Muscle layer of colon (tissue), 2 donors: ENCODE results near the gene STK17A.
"Not testable (repeated sequence)": the region's sequence is repeated elsewhere in the genome, so short reads cannot be mapped to it uniquely, and the experiment has no call there.

Source experiments
- H3K27ac ChIP-seq: one replicate; pipeline ENCODE4 v1.7.0; 2013; ENCODE audit warnings: low read depth, mild to moderate bottlenecking, low read length, moderate library complexity
- H3K27me3 ChIP-seq, 2 donors: one replicate each; pipeline ENCODE4 v1.7.0; 2013; ENCODE audit warnings: low read length in 2 of 2, mild to moderate bottlenecking in 2 of 2; ENCODE audit not compliant: insufficient read depth in 2 of 2, control insufficient read depth in 1 of 2
- H3K36me3 ChIP-seq: one replicate; pipeline ENCODE4 v1.7.0; 2013; ENCODE audit warnings: mild to moderate bottlenecking, low read length; ENCODE audit not compliant: insufficient read depth
- H3K4me1 ChIP-seq: one replicate; pipeline ENCODE4 v1.7.0; 2013; ENCODE audit warnings: mild to moderate bottlenecking, low read length; ENCODE audit not compliant: insufficient read depth
- H3K4me3 ChIP-seq, 2 donors: one replicate each; pipeline ENCODE4 v1.7.0; 2013; ENCODE audit warnings: low read length in 2 of 2, low read depth in 1 of 2, mild to moderate bottlenecking in 1 of 2, moderate library complexity in 1 of 2
- H3K9ac ChIP-seq: one replicate; pipeline ENCODE4 v1.7.0; 2013; ENCODE audit warnings: low read length
- H3K9me3 ChIP-seq: one replicate; pipeline ENCODE4 v1.7.0; 2013; ENCODE audit warnings: mild to moderate bottlenecking, low read length
- donor health status: abdominal sarcoma.
- donor health status: Adenocarcinoma of cecum.

The STK17A gene

GRCh38 chr7:43626695-43627094 is 43.8 kb downstream of the STK17A start:
- no peaks in the 10 kb centered on the region for H3K27me3 ChIP-seq
- no peak overlapping the region for H3K9ac ChIP-seq
- no peaks in the 10 kb centered on the region for H3K4me1 ChIP-seq
- H3K9me3 ChIP-seq = no peaks in the 10 kb centered on the region
- H3K27ac ChIP-seq = no peak overlapping the region
- peaks cover 16% of the 10 kb centered on the region for H3K36me3 ChIP-seq
- no peak overlapping the region for H3K4me3 ChIP-seq

GRCh38 chr7:43627798-43628197 is 44.9 kb downstream of the STK17A start:
- peaks cover 20% of the 10 kb centered on the region for H3K36me3 ChIP-seq
- H3K9me3 ChIP-seq, H3K27me3 ChIP-seq, H3K4me1 ChIP-seq, H3K27ac ChIP-seq, H3K4me3 ChIP-seq, H3K9ac ChIP-seq: not testable (repeated sequence)

- no peaks in the 10 kb centered on the region for H3K9me3 ChIP-seq
- no peaks in the 10 kb centered on the region for H3K27me3 ChIP-seq
- H3K27ac ChIP-seq = no peak overlapping the region
- no peaks in the 10 kb centered on the region for H3K4me1 ChIP-seq
- H3K4me3 ChIP-seq = no peak overlapping the region
- H3K36me3 ChIP-seq = peaks cover 25% of the 10 kb centered on the region
- no peak overlapping the region for H3K9ac ChIP-seq
These were observed 45.5 kb downstream of the STK17A start for GRCh38 chr7:43628431-43628830.

- H3K27me3 ChIP-seq = no peaks in the 10 kb centered on the region
These were observed 46.9 kb downstream of the STK17A start for GRCh38 chr7:43629857-43630256.

GRCh38 chr7:43630482-43630881 is 47.6 kb downstream of the STK17A start:
- Histone ChIP-seq H3K36me3 (peaks cover 20% of the 10 kb centered on the region), H3K4me3 (no peak overlapping the region), H3K9me3 (no peaks in the 10 kb centered on the region), H3K4me1 (no peaks in the 10 kb centered on the region), H3K27ac (no peak overlapping the region), H3K9ac (no peak overlapping the region), H3K27me3 (no peaks in the 10 kb centered on the region)

More at GRCh38 chr7:43629857-43630256, 46.9 kb downstream of the STK17A start:
- H3K27ac ChIP-seq = no peak overlapping the region
- H3K9me3 ChIP-seq = no peaks in the 10 kb centered on the region
- H3K4me1 ChIP-seq = no peaks in the 10 kb centered on the region
- no peak overlapping the region for H3K4me3 ChIP-seq
- no peak overlapping the region for H3K9ac ChIP-seq
- H3K36me3 ChIP-seq = peaks cover 20% of the 10 kb centered on the region

GRCh38 chr7:43631559-43631958 is 48.7 kb downstream of the STK17A start:
- no peak overlapping the region for H3K27ac ChIP-seq
- peaks cover 20% of the 10 kb centered on the region for H3K36me3 ChIP-seq

GRCh38 chr7:43632746-43633145 is 49.8 kb downstream of the STK17A start:
- no peak overlapping the region for H3K4me3 ChIP-seq
- peaks cover 6% of the 10 kb centered on the region for H3K4me1 ChIP-seq
- H3K9me3 ChIP-seq = no peaks in the 10 kb centered on the region
- no peak overlapping the region for H3K9ac ChIP-seq
- H3K27me3 ChIP-seq = no peaks in the 10 kb centered on the region
- H3K27ac ChIP-seq = no peak overlapping the region
- H3K36me3 ChIP-seq = peaks cover 30% of the 10 kb centered on the region

More at GRCh38 chr7:43631559-43631958, 48.7 kb downstream of the STK17A start:
- Histone ChIP-seq H3K4me1 (peaks cover 6% of the 10 kb centered on the region), H3K4me3 (no peak overlapping the region), H3K27me3 (no peaks in the 10 kb centered on the region), H3K9ac (no peak overlapping the region), H3K9me3 (no peaks in the 10 kb centered on the region)

GRCh38 chr7:43634384-43634783 is 51.5 kb downstream of the STK17A start:
- H3K4me1 ChIP-seq = peaks cover 7% of the 10 kb centered on the region
- H3K9me3 ChIP-seq = no peaks in the 10 kb centered on the region
- H3K36me3 ChIP-seq = peaks cover 30% of the 10 kb centered on the region
- H3K4me3 ChIP-seq = no peak overlapping the region
- no peaks in the 10 kb centered on the region for H3K27me3 ChIP-seq
- H3K9ac ChIP-seq = no peak overlapping the region
- no peak overlapping the region for H3K27ac ChIP-seq

GRCh38 chr7:43636093-43636492 is 53.2 kb downstream of the STK17A start:
- no peak overlapping the region for H3K27ac ChIP-seq

GRCh38 chr7:43637114-43637806 is 54.4 kb downstream of the STK17A start:
- no peak overlapping the region for H3K27ac ChIP-seq
- H3K36me3 ChIP-seq = peaks cover 25% of the 10 kb centered on the region
- no peaks in the 10 kb centered on the region for H3K27me3 ChIP-seq
- no peak overlapping the region for H3K4me3 ChIP-seq
- H3K9me3 ChIP-seq = no peaks in the 10 kb centered on the region
- peaks cover 20% of the 10 kb centered on the region for H3K4me1 ChIP-seq
- H3K9ac ChIP-seq = no peak overlapping the region

More at GRCh38 chr7:43636093-43636492, 53.2 kb downstream of the STK17A start:
- Histone ChIP-seq H3K27me3 (no peaks in the 10 kb centered on the region), H3K4me3 (no peak overlapping the region), H3K4me1 (peaks cover 20% of the 10 kb centered on the region), H3K9ac (no peak overlapping the region), H3K36me3 (peaks cover 30% of the 10 kb centered on the region), H3K9me3 (no peaks in the 10 kb centered on the region)

- Histone ChIP-seq H3K4me3 (peak overlapping the region in 1 of 2 donors; percentile 4), H3K9ac (no peak overlapping the region), H3K4me1 (peaks cover 20% of the 10 kb centered on the region), H3K27ac (peak overlapping the region; percentile 16), H3K27me3 (no peaks in the 10 kb centered on the region), H3K9me3 (no peaks in the 10 kb centered on the region), H3K36me3 (peaks cover 13% of the 10 kb centered on the region)
These were observed 57.1 kb downstream of the STK17A start for GRCh38 chr7:43639858-43640491.

- peaks cover 13% of the 10 kb centered on the region for H3K36me3 ChIP-seq
- no peaks in the 10 kb centered on the region for H3K9me3 ChIP-seq
- H3K27me3 ChIP-seq = no peaks in the 10 kb centered on the region
- peaks cover 21% of the 10 kb centered on the region for H3K4me1 ChIP-seq
- H3K9ac ChIP-seq = no peak overlapping the region
- H3K27ac ChIP-seq = no peak overlapping the region
- H3K4me3 ChIP-seq = no peak overlapping the region
These were observed 57.8 kb downstream of the STK17A start for GRCh38 chr7:43640679-43641078.
